CD4-positive, alpha-beta T cell treated with Interleukin-10 for 1 hour (primary cell): ENCODE data around the gene PRKCH.
"Not testable (repeated sequence)": the region's sequence is repeated elsewhere in the genome, so short reads cannot be mapped to it uniquely, and the experiment has no call there.

Experiments
- DNase-seq: peaks from one replicate; pipeline ENCODE4 v3.0.0-alpha.2; 2020

Gene PRKCH

DNA sequence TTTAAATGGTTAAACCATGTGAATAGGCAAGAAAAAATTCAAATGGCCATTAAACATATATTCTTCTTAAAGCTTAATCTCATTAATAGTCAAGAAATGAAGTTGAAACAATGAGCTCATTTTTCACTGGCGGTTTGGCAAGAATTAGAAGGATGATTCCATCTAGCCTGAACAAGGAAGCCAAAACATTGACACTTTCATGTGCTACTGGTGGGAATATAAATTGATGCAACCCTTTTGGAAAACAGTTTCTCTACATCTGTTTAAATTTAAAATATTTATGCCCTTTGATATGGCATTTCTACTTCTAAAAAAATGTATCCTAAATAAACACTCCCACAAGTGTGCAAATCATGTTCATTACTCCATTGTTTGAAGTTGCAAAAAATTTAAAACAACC, 199.2 kb downstream of the PRKCH start:
- DNase-seq: no peak

DNA sequence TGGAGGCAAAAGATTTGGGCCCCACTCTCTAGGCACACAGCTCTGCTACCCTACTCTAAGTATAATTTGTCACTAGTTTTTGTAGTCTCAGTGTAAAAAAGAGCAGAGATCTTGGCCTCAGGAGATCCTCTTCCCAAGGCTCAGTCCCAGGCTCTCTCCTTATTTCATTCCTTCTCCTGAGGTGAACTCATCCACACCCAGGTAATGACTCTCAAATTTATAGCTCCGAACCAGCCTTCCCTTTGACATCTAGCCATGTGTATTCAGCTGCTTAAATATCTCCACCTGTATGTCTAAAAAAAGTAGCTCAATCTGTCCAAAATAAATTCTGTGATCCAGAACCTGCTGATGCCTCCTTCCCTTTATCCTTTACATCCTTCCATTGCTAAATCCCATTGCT, 200.4 kb downstream of the PRKCH start:
- DNase-seq: no peak

DNA sequence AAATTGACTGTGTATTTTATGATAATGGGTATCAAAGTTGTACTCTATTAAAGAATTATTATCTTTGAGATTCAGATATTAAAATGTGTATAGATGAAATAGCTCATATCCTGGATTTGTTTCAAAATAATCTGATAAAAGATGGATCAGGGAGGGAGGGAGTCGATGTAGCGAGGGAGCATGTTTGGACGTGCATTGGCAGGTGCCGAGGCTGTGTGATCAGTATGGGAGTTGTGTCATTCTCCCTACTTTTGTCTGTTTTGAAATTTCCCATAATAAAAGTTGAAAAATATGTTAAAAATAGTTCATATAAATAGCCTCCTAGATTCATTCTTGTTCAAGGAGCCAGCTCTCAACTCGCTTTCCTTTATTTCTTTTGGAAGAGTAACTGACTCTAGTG, 202.4 kb downstream of the PRKCH start:
- no peak for DNase-seq

DNA sequence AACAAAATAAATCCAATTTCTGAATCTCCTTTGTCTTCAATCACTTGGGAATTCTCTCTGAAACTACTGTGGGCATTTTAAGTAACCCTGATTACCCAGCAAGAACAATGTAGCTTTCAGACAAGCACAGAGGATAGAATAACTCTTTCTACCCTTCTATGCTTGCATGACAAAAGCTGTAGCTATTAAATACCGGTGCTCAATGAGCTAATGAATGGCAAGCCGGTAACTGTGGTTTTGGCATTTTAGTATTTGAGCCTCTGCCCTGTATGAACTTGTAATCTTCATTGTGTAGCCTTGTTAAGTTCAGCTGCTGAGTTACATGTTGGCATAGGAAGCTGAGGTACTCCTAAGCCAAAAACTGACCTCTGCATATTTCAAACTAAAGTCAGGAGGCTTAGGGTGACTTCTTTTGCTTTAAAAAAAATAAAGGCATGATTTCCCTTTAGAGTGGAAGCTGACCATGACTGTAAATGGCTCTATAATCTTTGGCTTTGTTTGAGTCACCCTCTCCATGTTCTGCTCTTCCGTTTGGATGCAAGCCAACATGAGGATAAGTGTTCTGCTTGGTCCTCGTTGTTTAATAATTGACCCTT, 202.9 kb downstream of the PRKCH start:
- no peak for DNase-seq

DNA sequence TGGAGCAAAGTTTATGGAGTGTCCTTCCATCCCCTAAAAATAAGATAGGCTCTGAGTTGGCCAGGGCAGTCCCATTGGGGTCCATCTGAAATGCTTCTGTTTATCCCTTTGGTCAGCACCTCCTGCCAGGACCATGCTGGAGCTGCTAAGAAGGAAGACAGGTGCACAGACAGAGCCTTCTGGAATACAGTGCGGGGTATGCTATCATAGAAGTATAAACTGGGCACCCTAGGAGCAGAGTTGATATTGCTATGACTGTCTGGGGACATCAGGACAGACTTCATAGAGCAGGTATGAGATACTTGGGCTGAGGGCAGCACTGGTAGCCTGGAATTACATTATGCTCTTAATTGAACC, 203.5 kb downstream of the PRKCH start:
- DNase-seq: no peak

DNA sequence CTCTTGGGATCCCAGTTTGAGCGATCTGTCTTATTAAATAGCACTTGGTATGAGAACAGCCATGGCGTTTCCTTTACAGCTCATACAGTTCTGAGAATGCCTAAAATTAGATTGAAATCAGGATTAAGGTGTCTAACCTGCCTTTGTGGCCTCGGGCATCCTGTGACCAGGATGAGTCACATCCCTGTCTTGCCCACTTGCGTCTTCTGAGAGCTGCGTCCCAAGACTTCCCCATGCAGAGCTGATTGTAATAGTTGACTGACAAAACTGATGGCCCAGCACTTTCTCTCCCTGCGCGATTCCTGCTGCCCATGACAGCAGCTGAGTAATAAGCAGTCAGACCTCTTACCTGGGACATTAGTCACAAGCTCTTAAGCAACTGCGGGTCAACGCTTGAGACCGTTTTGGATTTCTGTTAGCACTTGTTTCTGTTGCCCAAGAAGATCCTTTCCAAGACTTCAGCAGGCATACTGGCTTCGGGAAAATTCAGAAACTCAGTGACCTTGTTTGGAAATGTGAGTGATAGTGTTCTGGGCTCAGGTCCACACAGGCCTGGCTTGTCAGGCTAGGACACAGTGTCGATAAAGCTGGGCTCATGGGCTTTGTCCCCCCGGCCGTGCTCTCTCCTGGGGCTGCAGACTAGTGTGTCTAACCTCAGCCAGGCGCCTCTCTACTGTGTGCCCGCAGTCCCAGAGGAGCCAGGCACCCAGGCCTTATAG, 204.1 kb downstream of the PRKCH start:
- peak; percentile 51 for DNase-seq

DNA sequence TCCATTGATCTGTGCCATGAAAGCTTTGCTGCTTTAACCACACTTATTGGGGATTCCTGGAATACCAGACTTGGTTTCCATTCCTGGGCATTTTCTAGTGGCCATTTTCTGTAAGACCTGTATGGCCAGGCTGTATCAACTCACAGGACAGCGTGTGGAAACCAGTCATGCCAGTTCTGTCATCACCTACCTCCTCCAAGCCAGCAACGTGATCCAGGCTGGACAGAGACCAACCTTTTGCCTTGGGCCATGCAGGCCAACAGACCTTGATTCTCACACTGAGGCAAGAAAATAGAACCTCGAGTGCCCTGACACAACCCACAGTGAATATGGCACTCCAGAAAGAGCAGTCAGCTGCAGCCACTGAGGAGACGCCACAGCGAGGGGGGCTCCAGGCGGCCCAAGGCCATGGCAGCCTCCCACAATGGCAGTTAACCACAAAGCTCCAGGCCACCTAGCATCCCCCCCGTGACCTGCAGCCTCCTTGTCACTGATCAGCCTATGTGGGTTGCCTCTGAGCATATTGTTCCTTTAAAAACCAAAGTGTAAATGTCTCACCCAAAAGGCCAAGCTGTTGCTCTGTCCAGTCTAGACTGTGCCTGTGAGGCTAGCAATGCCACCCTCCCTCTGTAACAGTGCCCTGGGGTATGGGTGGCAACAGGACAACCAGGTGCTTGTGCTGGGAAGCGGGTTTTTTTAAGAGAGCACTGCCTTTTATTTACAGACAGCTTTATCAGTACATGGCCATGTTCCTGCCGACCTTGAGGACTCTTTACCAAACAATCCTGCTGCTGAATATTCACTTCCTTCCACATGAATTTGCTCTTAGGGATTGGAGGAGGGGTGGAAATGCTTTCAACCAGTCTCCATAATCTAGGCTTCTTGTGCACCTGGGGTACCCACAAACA, 205.3 kb downstream of the PRKCH start:
- DNase-seq: no peak

DNA sequence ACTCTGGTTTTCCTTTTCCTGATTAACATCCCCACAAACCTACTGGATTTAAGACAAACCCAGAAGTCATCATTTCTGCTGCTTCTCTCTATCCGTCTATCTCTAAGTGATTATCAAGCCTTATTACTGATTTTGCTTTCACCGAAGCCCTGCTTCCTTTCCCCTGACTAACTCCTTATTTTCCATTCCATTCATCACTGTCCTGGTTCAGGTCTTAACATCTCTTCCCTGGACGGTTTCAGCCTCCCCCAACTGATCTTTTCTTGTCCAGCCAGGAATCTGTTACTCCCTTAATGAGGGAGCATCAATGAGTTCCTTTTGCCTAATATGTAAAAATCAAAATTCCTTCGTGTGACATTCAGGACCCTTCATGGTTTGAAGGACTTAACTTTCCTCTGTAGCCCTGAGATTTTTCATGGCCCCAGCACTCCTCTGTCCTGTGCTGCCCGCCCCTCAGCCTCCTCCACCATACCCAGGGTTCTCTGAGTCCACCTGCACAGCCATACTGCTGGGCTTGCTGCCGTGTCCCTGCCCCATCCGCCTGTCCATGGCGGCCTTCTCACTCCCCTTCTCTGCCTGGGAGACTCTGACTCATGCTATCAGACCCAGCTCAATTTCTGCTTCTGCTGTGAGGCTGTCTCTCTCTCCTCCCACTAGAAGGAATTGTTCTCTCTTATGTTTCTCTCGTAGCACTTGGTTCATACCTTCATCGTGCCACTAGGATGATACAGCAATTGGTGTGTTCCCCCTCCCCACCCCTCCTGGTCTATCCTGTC, 206.1 kb downstream of the PRKCH start:
- no peak for DNase-seq

DNA sequence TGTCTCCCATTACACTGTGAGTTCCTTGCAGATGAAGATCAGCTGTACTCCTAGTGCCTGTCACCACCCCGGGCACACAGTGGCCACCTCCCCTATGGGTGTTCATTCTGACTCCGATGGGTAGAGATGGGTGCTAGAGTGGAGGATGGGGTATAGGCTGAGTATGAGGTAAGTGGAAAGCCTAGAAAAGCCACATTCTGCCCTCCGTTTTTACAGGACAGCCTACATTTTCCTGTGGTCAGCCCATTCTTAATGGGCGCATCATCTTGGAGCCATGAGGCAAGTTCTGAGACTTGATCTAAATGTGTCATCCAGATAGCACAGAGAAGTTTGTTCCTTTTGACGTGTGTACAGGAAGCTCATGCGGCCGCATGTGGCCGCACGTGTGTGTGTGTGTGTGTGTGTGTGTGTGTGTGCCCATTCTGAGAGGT, 207.2 kb downstream of the PRKCH start:
- peak; percentile 24 for DNase-seq

DNA sequence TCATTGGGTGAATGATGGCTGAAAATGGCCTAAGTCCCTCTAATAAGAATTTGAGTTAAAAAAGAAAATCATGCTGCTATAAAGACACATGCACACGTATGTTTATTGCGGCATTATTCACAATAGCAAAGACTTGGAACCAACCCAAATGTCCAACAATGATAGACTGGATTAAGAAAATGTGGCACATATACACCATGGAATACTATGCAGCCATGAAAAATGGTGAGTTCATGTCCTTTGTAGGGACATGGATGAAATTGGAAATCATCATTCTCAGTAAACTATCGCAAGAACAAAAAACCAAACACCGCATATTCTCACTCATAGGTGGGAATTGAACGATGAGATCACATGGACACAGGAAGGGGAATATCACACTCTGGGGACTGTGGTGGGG, 208.0 kb downstream of the PRKCH start:
- DNase-seq: not testable (repeated sequence)

DNA sequence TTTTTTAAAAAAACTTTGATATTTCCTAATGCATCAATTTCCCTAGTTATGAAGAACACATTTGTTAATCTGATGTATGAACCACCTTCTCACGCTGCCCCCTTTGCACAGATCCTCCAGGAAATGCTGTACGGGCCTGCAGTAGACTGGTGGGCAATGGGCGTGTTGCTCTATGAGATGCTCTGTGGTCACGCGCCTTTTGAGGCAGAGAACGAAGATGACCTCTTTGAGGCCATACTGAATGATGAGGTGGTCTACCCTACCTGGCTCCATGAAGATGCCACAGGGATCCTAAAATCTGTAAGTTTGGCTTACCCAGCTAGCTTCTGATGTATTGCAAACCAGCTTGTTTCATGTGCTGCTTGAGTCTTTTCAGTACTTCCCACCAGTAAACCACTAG, 208.9 kb downstream of the PRKCH start:
- DNase-seq: no peak

DNA sequence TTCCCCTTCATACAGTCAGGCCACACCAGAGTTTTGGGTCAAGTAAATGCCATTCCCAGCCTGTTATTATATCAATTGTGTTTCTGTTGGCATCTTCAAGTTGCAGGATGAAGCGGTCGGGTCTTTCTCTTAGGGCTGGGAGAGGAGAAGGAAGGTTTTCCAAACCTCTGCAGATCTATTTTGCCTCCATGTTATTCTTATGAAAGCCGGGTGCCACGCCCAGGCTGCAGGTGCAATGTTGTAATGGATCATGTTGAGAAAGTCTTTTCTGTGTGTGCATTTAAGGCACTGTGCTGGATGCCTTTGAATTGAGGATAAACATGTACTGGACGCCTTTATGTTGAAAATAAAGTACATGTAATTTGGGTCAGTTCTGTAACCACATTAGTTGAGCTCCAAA, 209.5 kb downstream of the PRKCH start:
- DNase-seq: no peak

DNA sequence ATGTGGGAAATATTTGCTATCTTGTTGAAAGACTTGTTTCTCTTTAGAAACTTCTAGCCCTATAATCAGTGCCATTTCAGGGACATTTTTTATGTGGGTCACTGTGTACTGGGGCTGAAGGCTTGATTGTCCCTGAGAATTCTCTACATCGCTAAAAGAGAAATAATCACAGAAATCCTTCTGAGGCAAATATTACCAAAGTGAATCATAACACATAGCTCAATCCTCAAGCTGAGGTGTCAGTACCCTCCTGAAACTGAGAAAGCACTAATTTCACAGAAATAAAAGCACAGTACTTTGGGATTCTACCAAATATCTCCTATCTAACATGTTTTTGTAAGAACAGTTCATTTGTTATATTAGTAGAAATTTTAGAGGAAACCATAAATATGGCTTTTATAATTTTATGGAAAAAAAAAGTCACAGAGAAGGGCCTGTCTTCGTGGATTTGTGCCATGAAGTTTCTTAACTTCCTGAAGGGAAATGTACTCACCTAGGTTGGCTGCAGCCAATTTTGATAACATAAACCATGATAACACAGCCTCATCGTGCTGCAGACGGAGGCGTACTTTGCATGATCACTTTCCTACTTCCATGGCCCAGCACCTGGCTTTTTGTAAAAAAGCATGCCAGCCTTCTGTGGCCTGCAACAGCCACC, 210.2 kb downstream of the PRKCH start:
- no peak for DNase-seq

DNA sequence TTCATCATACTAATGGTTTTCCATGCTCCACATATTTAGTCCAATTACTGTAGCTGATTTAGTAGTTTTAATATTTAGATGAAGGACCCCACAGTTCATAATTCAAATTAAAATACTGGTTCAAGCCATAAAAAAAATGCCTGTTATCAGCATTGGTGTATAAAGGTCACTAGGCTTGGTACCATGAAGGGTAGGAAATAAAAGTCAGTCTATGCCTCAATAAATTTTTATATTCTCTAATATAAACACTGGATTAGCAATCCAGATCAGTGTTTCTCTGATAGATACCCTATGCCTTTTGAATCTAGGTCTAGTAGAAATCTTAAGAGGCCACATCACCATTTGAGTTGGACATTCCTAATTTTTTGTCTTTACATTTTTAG, 210.7 kb downstream of the PRKCH start:
- no peak for DNase-seq

DNA sequence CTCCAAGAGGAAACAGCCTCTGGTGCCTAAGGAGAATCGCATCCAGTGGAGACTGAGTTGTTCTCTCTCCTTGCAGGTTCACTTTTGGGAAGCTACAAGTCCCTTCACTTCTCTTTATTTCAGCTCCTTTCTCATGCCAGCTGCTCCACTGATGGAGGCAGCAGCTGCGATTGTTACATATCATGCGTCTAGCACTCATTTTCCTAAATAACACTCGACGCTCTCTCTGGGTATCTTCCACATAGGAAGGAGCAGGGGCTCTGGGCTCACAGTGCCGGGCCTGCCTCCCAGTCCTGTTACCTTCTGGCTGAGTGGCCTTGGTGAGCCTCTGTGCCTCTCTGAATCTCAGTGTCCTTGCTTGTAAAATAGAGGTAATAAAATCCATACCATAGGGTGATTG, 211.4 kb downstream of the PRKCH start:
- DNase-seq: no peak

DNA sequence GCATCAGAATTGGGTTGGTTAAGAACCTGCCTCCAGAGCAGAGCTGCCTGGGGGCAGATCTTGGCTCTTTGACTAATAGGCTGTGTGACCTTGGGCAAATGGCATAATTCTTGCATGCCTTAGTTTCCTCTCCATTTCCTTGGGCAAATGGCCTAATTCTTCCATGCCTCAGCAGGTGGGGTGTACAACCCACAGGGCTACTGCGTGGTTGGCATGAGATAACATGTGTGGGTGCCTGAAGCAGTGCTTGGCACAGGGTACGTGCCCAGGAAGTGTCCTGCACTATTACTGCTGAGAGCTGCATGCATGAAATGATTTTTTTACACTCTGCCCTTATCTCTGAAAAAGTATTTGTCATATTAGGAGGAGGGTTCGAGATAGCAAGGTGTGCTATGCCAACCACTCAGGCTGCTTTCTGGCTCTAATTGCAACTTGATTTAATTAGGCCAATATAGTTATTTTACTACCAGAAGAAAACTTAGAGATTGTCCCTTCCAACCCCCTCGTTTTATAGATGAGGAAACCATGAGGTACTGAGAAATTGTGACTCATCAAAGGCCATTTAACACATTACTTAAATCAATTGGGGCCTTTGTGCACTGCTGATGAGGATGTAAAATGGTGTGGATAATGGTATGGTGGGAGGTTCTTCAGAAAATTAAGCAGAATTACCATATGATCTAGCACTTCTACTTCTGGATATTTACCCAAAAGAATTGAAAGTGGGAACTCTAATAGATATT, 212.3 kb downstream of the PRKCH start:
- DNase-seq: no peak

DNA sequence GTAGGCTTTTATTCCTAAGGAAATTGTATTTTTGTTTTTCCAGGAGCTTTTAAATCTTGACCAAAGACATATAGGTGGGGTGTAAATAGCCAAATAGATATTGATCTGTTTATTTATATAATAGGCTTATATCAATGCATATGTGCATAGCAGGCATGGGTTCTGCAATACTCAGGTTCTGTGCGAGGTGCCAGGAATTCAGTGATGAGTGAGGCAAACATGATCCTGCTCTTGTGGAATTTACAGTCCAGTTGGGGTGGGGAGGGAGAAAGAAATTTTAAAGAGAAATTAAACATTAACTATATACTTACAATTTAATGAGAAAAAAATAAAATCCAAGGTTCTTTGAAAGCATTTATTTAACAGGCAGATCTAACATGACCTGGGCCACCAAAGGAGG, 213.7 kb downstream of the PRKCH start:
- DNase-seq: no peak

DNA sequence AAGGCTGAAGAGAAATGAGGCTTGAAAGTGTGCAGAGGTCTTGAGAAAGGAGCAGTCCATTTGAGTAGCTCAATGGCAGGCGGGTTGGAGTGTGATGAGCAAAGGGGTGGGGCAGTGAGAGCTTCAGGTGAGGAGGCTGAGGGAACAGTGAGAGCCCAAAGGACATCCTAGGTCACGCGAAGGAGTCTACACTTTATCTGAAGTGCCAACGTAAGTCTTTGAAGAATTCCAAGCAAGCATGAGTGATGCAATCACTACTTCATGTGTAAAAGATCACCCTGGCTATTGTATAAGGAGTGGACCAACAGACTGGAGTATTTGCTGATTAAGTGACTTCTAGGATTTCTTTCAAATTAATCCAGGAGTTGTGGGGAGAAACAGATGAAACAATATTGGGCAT, 214.1 kb downstream of the PRKCH start:
- DNase-seq: no peak

DNA sequence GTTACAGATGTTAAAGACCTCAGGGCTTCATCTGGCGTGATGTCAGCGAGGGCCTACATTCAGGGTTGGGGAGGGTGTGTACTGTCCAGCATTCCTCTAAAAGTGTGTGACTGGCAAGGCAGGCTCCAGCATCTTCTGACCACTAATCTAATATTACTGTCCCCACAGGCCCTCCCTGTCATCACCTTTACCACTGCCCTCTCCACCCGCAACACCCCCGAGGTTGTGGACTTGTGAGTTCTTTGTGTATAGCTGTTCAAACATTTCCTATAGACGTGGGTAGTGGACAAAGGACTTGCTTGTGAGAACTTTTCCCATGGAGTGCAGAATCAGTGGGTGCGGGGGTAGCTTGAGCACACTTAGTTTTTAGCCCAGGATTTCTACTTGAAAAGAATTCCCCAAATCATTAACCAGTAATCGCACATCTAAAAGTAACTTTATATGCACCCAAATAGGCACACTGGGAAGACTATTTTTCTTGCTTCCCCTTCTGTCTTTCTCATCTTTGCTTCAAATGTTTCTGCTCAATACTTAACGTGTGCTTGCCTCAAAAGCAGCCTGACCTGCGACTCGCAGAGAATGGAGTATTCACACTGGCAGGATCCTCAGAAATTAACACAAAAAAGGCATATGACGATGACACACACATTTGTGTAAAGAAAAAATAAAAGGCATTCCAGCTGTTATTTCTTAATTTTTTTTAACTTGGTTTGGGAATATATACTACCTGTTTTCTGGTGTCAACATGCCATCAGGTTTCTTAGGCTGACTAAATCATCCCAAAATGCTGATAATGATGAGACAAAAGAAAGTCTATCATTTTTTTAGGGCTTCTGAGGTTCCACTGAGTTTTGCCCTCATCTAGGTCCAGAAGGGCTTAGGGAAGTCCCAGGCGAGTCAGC, 215.5 kb downstream of the PRKCH start:
- no peak for DNase-seq

DNA sequence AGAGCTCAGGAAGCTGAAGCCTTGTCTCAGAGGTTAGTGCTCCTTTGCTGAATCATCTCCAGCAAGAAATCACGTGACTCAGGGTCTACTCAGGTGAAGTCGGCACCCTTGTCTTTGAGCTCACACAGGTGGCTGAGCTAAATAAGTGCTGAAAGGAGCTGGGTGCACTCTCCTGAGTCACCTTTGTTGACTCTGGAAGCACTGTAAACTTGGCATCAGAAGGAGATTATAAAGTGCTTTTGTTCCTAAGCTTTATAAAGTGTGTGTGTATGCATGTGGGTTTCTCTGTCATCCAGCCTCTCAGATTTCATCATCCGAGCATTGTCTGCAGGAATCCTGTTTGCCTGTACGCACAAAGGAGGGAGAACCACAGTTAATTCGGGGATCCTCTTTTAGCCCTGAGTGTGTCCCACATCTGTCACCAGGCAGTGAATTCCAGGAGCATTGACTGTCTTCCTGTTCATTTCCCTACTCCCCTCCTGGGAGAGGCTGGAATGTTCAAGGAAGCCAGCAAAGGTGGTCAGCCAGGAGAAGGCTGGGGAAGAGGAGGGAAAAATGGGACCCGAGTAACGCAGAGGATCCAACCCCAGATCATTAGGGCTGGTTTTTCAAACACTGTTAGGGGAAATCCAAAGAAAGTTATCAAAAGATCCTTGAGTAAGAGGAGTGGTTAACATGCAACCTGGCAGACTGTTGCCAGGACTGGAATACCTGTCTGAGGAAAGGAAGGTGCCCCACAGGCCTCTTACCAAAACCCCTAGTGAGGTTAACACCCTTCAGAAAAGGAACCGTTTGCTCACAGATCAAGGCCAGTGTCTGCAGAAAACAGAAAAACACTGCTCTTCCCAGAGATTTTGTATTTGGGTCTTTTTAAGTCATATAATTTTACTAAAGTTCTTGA, 216.4 kb downstream of the PRKCH start:
- no peak for DNase-seq
